Measurements from ENCODE around the gene SHOX. TPM values are rescaled to one million over a fixed set of nuclear protein-coding genes. Genes with fewer than 3 reads are reported as not detected.

SHOX gene
- total RNA-seq, 6 experiments from 2014 or later, result not detected

DNA sequence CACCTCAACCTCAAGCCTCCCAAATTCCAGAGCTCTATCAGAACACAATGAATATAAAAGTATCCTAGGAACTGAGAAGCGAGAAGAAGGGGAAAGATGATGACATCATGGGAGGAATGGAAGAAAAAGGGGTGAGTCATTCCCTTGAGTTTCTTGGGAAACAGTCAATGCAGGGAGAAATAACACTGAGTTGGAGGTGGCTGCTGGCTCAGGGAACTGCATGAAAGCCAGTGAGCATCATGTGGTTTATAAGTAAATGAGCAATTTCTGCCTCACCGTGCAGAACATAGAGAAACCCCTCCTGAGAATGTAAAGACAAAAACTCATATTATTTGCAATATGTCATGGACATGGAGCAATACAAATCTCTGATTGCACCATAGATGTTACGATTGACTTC, 73.3 kb downstream of the SHOX start:
- no peaks in the 10 kb centered on the region for H3K4me1 ChIP-seq
- no peak for DNase-seq
- no peaks in the 10 kb centered on the region for H3K27me3 ChIP-seq
- TF ChIP-seq POLR2A (IDR thresholded peaks at IDR 0.05), result no peak
- TF ChIP-seq, protein P1, sequence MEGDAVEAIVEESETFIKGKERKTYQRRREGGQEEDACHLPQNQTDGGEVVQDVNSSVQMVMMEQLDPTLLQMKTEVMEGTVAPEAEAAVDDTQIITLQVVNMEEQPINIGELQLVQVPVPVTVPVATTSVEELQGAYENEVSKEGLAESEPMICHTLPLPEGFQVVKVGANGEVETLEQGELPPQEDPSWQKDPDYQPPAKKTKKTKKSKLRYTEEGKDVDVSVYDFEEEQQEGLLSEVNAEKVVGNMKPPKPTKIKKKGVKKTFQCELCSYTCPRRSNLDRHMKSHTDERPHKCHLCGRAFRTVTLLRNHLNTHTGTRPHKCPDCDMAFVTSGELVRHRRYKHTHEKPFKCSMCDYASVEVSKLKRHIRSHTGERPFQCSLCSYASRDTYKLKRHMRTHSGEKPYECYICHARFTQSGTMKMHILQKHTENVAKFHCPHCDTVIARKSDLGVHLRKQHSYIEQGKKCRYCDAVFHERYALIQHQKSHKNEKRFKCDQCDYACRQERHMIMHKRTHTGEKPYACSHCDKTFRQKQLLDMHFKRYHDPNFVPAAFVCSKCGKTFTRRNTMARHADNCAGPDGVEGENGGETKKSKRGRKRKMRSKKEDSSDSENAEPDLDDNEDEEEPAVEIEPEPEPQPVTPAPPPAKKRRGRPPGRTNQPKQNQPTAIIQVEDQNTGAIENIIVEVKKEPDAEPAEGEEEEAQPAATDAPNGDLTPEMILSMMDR (IDR thresholded peaks at IDR 0.05), result no peak
- 43% methylated on average over 3 of the region's 3 CpGs for WGBS (ENCODE audit: insufficient coverage, low coverage, low lambda C conversion rate, missing lambda C conversion rate)
- H3K9me3 ChIP-seq, result no peaks in the 10 kb centered on the region
- no peak for ATAC-seq
- H3K4me3 ChIP-seq, result no peak overlapping the region
- intact Hi-C loops (cut with DNase I), result no loop called here
- no peak overlapping the region for H3K27ac ChIP-seq
- H3K36me3 ChIP-seq, result no peaks in the 10 kb centered on the region

Other genes with a start within 250 kb of the SHOX start
- 1 to 10 TPM; 4.2 to 6.3 (median 5.3) TPM for gene PPP2R3B, start 243.9 kb upstream of the SHOX start, total RNA-seq

Measured in right lobe of liver (tissue), 6 donors.